Vagina (tissue), 2 donors: ENCODE results near the gene IMMP2L. TPM values are rescaled to one million over a fixed set of nuclear protein-coding genes. Genes with fewer than 3 reads are reported as not detected.

ENCODE experiments used
- DNase-seq, 2 donors: peaks; one replicate each; pipeline ENCODE4 v3.0.0-alpha.2; 2017; ENCODE audit errors: extremely low spot score in 2 of 2
- H3K27ac ChIP-seq: fragments of 200-600 bp; sonication (generic); one replicate; pipeline ENCODE4 v1.5.1; 2019
- H3K27me3 ChIP-seq: fragments of 200-600 bp; sonication (generic); one replicate; pipeline ENCODE4 v1.5.1; 2019
- H3K36me3 ChIP-seq, 2 donors: fragments of 200-600 bp; sonication (generic); one replicate each; pipeline ENCODE4 v1.5.1; 2017 to 2019
- H3K4me1 ChIP-seq: fragments of 200-600 bp; sonication (generic); one replicate; pipeline ENCODE4 v1.5.1; 2019
- H3K4me3 ChIP-seq, 2 donors: fragments of 200-600 bp; sonication (generic); 1 replicate in 1 of 2; 2 replicates in 1 of 2; pipeline ENCODE4 v1.5.1; 2016 to 2019
- H3K9me3 ChIP-seq: fragments of 200-600 bp; sonication (generic); one replicate; pipeline ENCODE4 v1.5.1; 2019
- POLR2A ChIP-seq, 2 donors: fragments of 450-650 bp; IDR thresholded peaks; one replicate each; pipeline ENCODE4 v1.6.1; 2017; ENCODE audit warnings: antibody characterized with exemption in 2 of 2, mild to moderate bottlenecking in 2 of 2, moderate library complexity in 2 of 2
- POLR2AphosphoS5 ChIP-seq, 2 donors: sonication (generic); formaldehyde crosslinking; IDR thresholded peaks; one replicate each; pipeline ENCODE4 v1.9.0; 2017; ENCODE audit warnings: antibody characterized with exemption in 2 of 2, mild to moderate bottlenecking in 2 of 2, low read depth in 1 of 2; ENCODE audit not compliant: insufficient read depth in 1 of 2
- intact Hi-C: fragments of 100-400 bp; cut with DNase I; formaldehyde crosslinking; loops from one replicate; pipeline ENCODE4 v1.15.1; 2023
- total RNA-seq: library from RNA; depleted of rRNA; stranded (reverse); fragments of >200 nt; gene quantifications from one replicate; pipeline ENCODE4 v1.2.3, GENCODE V29; 2016
- TF ChIP-seq, protein P1 (sequence below), 3 experiments: fragments of 450-650 bp in 2 of 3; fragments of 200-600 bp in 1 of 3; sonication (generic) in 1 of 3; IDR thresholded peaks; one replicate each; pipeline ENCODE4 v1.5.1; 2017 to 2019; ENCODE audit warnings: antibody characterized with exemption in 3 of 3, mild to moderate bottlenecking in 2 of 3, moderate library complexity in 2 of 3

The IMMP2L gene
- total RNA-seq, 1 donor from 2014 or later: 13.3 TPM

- intact Hi-C loops: no loop called here
- Histone ChIP-seq H3K27me3 (no peaks in the 10 kb centered on the region), H3K4me1 (peaks cover under 1% of the 10 kb centered on the region), H3K27ac (no peak overlapping the region), H3K9me3 (no peaks in the 10 kb centered on the region), H3K4me3 (no peak overlapping the region), H3K36me3 (no peaks in the 10 kb centered on the region)
- TF ChIP-seq, protein P1, sequence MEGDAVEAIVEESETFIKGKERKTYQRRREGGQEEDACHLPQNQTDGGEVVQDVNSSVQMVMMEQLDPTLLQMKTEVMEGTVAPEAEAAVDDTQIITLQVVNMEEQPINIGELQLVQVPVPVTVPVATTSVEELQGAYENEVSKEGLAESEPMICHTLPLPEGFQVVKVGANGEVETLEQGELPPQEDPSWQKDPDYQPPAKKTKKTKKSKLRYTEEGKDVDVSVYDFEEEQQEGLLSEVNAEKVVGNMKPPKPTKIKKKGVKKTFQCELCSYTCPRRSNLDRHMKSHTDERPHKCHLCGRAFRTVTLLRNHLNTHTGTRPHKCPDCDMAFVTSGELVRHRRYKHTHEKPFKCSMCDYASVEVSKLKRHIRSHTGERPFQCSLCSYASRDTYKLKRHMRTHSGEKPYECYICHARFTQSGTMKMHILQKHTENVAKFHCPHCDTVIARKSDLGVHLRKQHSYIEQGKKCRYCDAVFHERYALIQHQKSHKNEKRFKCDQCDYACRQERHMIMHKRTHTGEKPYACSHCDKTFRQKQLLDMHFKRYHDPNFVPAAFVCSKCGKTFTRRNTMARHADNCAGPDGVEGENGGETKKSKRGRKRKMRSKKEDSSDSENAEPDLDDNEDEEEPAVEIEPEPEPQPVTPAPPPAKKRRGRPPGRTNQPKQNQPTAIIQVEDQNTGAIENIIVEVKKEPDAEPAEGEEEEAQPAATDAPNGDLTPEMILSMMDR (IDR thresholded peaks at IDR 0.05): no peak
- no peak for DNase-seq
Observed at GRCh38 chr7:111086532-111086931, 475.8 kb downstream of the IMMP2L start.

- DNase-seq: no peak
- H3K9me3 ChIP-seq: no peaks in the 10 kb centered on the region
- no peak for TF ChIP-seq POLR2AphosphoS5 (IDR thresholded peaks at IDR 0.05; ENCODE audit: insufficient read depth in 1 of 2, low read depth in 1 of 2)
- no peak for TF ChIP-seq POLR2A (IDR thresholded peaks at IDR 0.05)
- TF ChIP-seq, protein P1 (IDR thresholded peaks at IDR 0.05): no peak
- H3K36me3 ChIP-seq: no peaks in the 10 kb centered on the region
- no peaks in the 10 kb centered on the region for H3K27me3 ChIP-seq
- no peak overlapping the region for H3K27ac ChIP-seq
- intact Hi-C loops: no loop called here
- no peak overlapping the region for H3K4me3 ChIP-seq
- no peaks in the 10 kb centered on the region for H3K4me1 ChIP-seq
Observed at GRCh38 chr7:111085356-111085755, 476.9 kb downstream of the IMMP2L start.

DNA sequence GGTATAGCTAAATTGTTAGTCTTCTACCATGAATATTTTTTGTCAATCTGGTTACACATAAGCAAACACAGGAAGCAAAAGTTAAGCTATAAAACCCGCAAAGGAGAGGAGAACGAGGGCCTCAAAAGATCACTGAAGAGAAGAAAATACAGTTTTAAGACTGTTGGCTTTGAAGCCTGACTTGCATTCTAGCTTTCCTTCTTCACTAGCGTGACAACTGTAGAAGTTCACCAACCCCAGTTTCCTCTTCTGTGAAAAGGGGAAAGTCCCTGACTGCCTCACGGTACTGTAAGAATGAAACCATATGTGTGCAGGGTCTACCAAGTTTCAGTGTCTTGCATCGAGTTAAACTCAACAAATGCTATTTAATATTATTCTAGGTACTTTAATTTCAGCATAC, 478.9 kb downstream of the IMMP2L start:
- Histone ChIP-seq H3K4me3 (no peak overlapping the region), H3K9me3 (no peaks in the 10 kb centered on the region), H3K4me1 (no peaks in the 10 kb centered on the region), H3K27me3 (no peaks in the 10 kb centered on the region), H3K36me3 (no peaks in the 10 kb centered on the region), H3K27ac (no peak overlapping the region)
- intact Hi-C loops: no loop called here
- TF ChIP-seq, protein P1 (IDR thresholded peaks at IDR 0.05): no peak
- TF ChIP-seq POLR2A (IDR thresholded peaks at IDR 0.05): no peak
- TF ChIP-seq POLR2AphosphoS5 (IDR thresholded peaks at IDR 0.05; ENCODE audit: insufficient read depth in 1 of 2, low read depth in 1 of 2): no peak
- DNase-seq: no peak

DNA sequence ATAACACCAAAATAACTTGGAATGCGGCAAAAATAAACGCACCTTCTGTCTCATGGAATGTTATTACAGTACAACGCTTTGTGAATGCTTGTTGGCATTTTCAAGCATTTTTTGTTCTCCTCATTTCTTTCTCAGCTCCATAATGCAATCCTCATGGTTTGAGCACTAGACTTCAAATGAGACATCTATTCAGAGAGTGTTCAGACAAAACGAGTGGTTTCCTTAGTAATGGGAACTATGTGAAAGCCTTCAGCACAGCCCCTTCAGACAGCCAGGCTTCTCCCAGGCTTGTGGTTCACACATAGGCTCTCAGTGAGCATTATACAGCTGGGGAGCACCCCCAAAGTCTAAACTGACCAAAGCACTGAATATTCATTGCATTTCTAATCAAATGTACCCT, 479.9 kb downstream of the IMMP2L start:
- intact Hi-C loops: no loop called here
- Histone ChIP-seq H3K27ac (no peak overlapping the region), H3K4me1 (no peaks in the 10 kb centered on the region), H3K36me3 (no peaks in the 10 kb centered on the region), H3K27me3 (no peaks in the 10 kb centered on the region), H3K4me3 (no peak overlapping the region), H3K9me3 (no peaks in the 10 kb centered on the region)
- TF ChIP-seq POLR2AphosphoS5 (IDR thresholded peaks at IDR 0.05; ENCODE audit: insufficient read depth in 1 of 2, low read depth in 1 of 2) (no peak), POLR2A (IDR thresholded peaks at IDR 0.05) (no peak)
- TF ChIP-seq, protein P1 (IDR thresholded peaks at IDR 0.05): no peak
- DNase-seq: no peak

GRCh38 chr7:111081546-111082267, 480.6 kb downstream of the IMMP2L start:
- H3K4me1 ChIP-seq: no peaks in the 10 kb centered on the region
- intact Hi-C loops: no loop called here
- H3K27ac ChIP-seq: no peak overlapping the region
- H3K4me3 ChIP-seq: no peak overlapping the region
- no peak for TF ChIP-seq POLR2A (IDR thresholded peaks at IDR 0.05)
- no peak for TF ChIP-seq POLR2AphosphoS5 (IDR thresholded peaks at IDR 0.05; ENCODE audit: insufficient read depth in 1 of 2, low read depth in 1 of 2)
- TF ChIP-seq, protein P1 (IDR thresholded peaks at IDR 0.05): no peak
- no peaks in the 10 kb centered on the region for H3K27me3 ChIP-seq
- H3K36me3 ChIP-seq: no peaks in the 10 kb centered on the region
- no peak for DNase-seq
- no peaks in the 10 kb centered on the region for H3K9me3 ChIP-seq
